HG02870 (cell line): Measurements from ENCODE around the gene ANOS1.

Source experiments
- ATAC-seq: cut with Tn5 transposase; IDR thresholded peaks from one replicate; pipeline ENCODE4 v1.9.1; 2021; ENCODE audit warnings: mild to moderate bottlenecking, moderate library complexity; ENCODE audit not compliant: unreplicated experiment

The ANOS1 gene

GRCh38 chrX:8721536-8721935 lies 10.4 kb downstream of the ANOS1 start:
- no peak for ATAC-seq

GRCh38 chrX:8720136-8720535 lies 11.8 kb downstream of the ANOS1 start:
- no peak for ATAC-seq

DNA sequence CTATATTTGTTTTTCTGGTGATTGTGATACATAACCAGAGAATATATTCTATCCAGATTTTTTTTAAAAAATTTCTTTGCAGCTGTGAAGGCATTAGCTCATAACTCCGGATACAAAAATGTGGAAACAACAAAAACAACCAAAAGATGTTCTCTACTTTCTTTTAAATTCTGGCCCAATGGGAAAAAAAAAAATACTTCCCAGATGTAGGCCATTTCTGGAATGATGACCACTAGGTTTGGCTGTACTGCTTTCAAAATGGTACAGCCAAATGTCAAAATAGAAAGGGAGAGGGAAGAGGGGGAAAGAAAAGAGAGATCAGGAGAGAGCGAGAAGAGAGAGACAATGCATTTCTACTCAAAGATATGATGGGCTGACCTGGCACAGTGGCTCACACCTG lies 14.6 kb downstream of the ANOS1 start:
- ATAC-seq: no peak

DNA sequence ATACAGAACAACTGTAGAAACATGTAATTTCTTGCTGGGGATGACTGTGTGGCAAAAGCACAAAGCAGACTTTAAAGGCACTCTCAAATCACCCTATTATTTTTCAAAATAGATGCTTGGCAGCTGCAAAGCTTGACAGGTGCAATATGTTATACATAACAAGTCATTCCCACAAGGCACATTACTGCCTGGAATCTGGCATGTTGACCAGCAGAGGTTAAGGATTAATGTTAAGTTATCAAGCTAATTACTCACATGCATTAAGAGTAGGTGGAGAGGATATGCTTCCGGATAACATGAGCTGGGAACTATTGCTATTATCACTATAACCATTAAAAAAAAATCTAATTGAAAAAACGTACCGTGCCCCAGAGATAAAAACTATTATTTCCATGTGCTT lies 17.8 kb downstream of the ANOS1 start:
- no peak for ATAC-seq

- ATAC-seq: no peak
These were observed 20.5 kb downstream of the ANOS1 start for GRCh38 chrX:8711401-8711800.

GRCh38 chrX:8704184-8704583 lies 27.8 kb downstream of the ANOS1 start:
- ATAC-seq: no peak

DNA sequence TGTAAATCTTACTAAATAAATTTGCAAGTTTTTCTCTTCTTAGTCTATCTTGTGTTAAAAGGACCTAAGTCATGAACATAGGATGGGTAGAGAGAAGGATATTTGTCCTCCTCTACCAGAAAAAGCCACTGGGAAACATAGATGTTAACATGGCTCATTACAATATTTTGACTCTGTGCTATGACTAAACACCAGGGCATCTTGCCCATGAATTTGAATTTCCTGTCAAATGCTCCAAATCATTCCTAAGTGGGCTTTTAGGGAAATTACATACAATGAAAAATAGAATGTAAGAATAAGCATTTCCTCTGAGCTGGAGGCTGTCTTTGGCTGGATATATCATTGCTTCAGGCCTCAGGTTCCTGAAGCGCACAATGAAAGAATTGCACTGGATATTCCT lies 39.1 kb downstream of the ANOS1 start:
- ATAC-seq: no peak

GRCh38 chrX:8689473-8689872 lies 42.5 kb downstream of the ANOS1 start:
- no peak for ATAC-seq

DNA sequence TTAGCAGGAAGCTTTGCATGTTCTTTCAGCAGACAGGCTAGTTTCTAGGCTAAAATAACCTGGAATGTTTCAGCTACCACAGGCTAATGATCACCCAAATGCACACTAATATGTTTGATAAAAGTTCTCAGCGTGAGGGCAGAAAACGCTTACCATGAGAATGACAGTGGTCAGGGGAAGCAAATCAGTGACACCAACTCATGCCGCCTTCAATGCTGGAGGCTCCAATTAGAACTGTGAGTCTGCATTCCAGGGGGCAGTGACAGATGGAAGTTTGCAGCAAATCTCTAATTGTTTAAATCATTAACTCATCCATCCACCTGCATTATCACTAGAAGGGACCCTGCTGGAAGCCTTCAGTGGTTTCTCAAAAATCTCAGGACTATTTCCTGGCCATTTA lies 43.2 kb downstream of the ANOS1 start:
- ATAC-seq: no peak

DNA sequence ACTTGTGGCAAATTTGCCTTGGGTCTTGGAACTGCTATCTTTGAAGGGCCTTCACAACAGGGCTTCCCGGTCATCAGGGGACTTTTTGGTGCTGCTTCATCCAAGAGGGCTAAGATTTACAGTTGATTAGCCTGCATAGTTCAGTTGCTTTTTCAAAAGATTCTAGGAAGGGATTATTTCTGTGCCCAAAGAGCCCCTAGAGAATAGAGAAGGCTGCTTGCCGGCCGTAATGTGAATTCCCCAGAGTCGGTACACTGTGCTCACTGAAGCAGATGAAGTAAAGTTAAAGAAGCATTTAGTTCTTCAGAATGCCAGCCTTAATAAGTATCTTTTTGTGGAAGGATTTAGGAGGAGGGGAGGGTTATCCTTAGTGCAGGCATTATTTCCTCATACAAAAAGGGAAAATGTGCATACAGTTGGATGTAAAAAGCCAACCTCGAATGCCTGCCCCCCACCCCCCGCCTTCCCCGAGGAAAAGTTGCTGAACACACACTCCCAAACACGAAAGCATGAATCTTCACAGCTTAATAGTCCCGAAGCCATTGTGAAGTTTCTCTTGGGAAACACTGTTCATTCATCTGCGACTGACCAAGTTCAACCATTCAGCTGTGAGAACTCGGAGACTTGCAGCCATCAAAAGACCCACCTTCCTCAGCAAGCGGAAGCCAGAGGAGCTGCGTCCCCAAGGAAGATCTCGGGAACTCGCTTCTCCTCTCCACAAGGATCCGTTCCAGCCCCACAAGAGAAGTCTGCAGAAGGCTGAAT lies 47.6 kb downstream of the ANOS1 start:
- no peak for ATAC-seq

GRCh38 chrX:8683687-8684086 lies 48.2 kb downstream of the ANOS1 start:
- ATAC-seq: no peak

GRCh38 chrX:8679550-8679949 lies 52.4 kb downstream of the ANOS1 start:
- ATAC-seq: no peak

DNA sequence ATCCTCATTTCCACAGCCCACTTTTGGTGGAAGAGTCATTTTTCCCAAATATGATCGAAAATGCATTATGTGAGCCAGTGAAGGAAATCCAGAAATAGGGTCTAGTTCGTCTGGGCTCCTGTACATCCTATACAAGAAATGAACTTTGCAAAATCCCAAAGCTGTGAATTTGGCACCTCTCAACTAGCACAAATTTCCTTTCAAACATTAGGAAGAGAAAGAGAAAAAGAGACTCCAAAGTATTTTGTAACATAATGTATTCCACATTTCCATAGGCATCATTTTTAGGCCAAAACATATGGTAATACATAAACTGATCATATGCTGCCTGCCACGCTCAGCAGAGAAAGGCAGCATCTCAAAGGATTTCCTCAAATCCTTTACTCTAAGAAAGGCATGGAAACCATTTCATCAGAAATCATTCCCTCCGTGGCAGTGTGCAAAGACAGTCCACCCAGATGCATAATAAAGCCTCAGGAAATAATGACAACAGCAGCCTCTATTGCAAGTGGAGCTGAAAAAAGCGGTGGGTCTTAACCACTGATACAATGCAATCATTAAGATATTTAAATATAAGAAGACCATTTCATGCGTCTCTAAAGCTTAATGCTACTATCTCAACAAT lies 56.8 kb downstream of the ANOS1 start:
- no peak for ATAC-seq

DNA sequence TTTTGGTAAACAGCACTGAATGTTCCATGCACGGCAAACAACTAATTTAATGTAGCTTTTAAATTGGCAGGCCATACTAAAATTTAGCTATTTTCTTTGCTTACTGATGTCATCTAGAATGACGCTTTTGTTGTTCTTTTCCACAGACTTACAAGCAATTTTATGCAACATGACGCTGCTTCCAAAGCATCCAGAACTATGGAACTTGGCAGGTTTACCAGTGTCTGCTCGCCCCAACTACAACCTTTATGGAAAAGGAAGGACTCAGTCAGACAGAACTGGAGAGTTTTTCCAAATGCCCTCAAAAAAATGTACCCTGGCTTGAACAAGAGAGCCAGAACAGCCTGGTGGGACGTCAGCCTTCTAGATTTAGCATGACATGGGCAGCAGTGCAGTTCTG lies 58.7 kb downstream of the ANOS1 start:
- ATAC-seq: no peak

DNA sequence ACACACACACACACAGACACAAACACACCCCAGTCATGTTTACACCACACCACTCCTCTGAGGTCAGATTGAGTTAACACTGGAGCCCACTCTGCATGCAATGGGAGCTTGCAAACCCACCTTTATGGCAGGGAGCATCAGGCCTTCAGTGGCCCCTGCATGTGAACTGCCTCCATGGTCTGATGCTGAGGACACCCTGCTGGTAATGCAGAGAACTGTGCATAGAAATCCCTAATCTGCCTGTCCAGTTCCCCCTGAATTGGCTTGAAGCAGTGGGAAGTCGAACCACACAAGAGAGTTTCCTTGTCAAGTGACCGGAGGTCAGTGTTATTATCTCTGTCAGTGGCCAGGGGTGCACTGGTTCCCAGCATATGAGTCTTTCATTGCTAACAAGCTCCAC lies 59.8 kb downstream of the ANOS1 start:
- no peak for ATAC-seq

DNA sequence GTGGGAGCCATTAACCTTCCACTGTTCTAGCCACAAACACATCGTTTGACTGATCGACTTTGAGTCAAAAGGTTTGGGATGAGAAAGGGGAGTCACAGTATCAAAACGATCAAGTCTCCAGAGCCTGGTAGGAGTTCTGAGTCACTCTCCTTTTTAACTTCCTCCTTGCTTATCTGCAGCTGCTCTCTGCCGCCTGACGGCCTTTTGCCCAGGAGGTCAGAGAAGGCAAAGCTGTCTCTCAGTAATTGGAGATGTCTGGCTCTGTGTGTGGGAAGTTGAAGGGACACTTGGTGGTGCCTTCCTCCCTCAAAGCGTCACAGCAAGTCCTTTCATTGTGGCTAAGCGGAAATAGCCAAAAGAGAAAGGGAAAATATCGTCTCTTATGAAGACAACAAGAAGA lies 63.1 kb downstream of the ANOS1 start:
- no peak for ATAC-seq

GRCh38 chrX:8663325-8663724 lies 68.6 kb downstream of the ANOS1 start:
- no peak for ATAC-seq

- no peak for ATAC-seq
These were observed 74.1 kb downstream of the ANOS1 start for GRCh38 chrX:8657883-8658282.

DNA sequence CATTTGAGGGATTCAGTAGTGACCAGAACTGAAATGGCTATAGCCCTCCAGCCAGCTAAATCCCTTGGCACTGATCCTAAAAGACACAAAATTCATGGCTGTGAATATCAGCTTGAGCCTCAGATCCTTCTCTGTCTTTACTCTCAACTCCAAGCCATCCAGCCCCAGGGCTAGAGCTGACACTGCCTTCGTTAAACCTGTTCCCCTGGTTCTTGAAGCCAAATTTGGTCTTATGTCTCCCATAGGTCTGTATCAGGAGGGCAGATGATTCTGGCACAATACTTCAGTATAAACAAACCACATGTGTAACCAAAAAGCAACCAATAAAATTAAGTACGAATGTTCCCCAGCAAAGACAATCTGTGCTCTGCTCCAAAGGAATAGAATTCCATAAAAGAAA lies 78.0 kb downstream of the ANOS1 start:
- no peak for ATAC-seq

GRCh38 chrX:8649969-8650368 lies 82.0 kb downstream of the ANOS1 start:
- ATAC-seq: no peak

DNA sequence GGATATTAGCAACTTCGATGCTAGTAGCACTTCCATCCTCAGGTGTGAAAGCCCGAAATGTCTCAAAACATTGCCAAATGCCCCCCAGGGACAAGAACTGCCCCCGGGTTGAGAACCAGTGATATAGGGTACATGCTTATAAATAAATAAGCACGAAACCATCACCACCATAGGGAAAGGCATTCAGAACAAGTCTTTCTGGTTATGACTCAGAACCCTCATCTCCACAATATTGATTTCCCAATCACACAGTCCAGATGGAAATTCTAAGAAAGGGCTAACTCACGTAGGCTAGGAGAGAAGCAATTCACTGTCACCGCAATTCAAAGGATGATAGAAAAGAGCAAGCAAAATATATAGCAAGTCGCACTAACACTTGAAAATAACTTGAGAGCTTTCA lies 84.8 kb downstream of the ANOS1 start:
- ATAC-seq: no peak

DNA sequence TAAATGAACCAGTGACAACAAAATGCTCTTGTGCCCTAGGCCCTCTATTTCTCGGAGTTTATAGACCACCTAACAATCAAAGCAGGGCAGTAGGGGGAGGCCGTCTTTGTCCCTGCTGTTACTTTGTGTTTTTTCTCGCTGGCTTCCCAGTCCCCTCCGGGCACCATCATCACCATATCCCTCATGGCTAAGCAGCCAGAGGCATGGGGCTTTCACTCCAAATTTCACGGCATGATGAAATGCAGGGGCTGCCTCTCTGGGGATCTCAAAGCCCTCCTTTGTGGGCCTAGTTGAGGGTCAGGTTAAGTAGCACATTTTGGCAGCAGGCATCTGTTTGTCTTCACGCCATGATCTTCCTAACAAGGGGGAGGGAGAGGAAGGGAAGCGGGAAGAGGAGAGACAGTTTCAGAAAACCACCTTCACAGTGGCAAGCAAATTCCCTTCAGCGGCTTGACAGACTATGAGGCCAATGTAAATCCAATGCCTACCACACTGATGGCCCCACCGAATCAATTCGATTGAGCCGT lies 91.9 kb downstream of the ANOS1 start:
- ATAC-seq: no peak

DNA sequence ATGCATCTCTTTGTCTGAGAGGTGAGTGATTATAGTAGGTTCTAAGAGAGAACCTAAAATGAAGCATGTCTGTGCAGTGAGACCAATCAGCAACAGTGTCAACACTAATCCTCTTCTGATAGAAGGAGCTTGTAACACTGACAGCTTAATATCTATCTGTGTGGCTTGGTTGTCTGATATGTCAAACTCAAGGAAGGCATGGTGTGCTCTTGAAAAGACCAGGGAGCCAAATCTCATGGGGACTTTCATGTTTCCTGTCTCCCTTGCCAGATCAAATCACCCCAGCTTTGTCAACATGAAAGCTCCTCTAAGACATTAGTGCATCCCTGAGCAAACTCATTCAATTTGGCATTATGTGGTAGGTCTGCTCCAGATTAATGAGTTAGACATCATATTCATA lies 95.4 kb downstream of the ANOS1 start:
- ATAC-seq: no peak
